Measurements from ENCODE around the gene TMEM63A. TPM values are rescaled to one million over a fixed set of nuclear protein-coding genes. Genes with fewer than 3 reads are reported as not detected.

Gene TMEM63A
- total RNA-seq, 1 experiment from 2014 or later: 47.5 TPM

- Histone ChIP-seq H3K9me2 (replicated peaks; ENCODE audit: low read length) (no peaks in the 10 kb centered on the region), H2AFZ (ENCODE audit: low read length) (no peak overlapping the region), H3K9ac (ENCODE audit: low read length) (no peak overlapping the region), H3K27ac (ENCODE audit: low read length) (no peak overlapping the region), H3K27me3 (ENCODE audit: low read length) (no peaks in the 10 kb centered on the region), H3K4me1 (ENCODE audit: insufficient read depth, low read length) (no peaks in the 10 kb centered on the region), H3K79me2 (ENCODE audit: low read length) (no peaks in the 10 kb centered on the region), H3F3A (ENCODE audit: low read length, unreplicated experiment) (no peaks in the 10 kb centered on the region), H3K9me3 (ENCODE audit: low read length) (no peaks in the 10 kb centered on the region), H4K20me1 (ENCODE audit: low read length) (no peaks in the 10 kb centered on the region), H3K36me3 (ENCODE audit: low read depth, low read length) (no peaks in the 10 kb centered on the region), H3K4me3 (ENCODE audit: low read length) (no peak overlapping the region), H3K4me2 (ENCODE audit: low read length) (no peak overlapping the region)
- BruUV-seq (replicated peaks): no TSS peak
- intact Hi-C loops (cut with micrococcal nuclease): no loop called here
- ChIA-PET POLR2A (ENCODE audit: unreplicated experiment) (no interaction called here), CTCF (no interaction called here)
- DNase-seq (no peak), ATAC-seq (no peak)
- no peak for TF ChIP-seq CTCF (conservative IDR thresholded peaks at IDR 0.05; ENCODE audit: low read depth, low read length)
Observed at GRCh38 chr1:225903623-225904022, 21.4 kb upstream of the TMEM63A start.

- Histone ChIP-seq H3K36me3 (ENCODE audit: low read depth, low read length) (no peaks in the 10 kb centered on the region), H3F3A (ENCODE audit: low read length, unreplicated experiment) (no peaks in the 10 kb centered on the region), H3K27ac (ENCODE audit: low read length) (no peak overlapping the region), H3K9me3 (ENCODE audit: low read length) (no peaks in the 10 kb centered on the region), H3K4me3 (ENCODE audit: low read length) (no peak overlapping the region), H3K4me1 (ENCODE audit: insufficient read depth, low read length) (peaks cover 20% of the 10 kb centered on the region), H3K4me2 (ENCODE audit: low read length) (no peak overlapping the region), H4K20me1 (ENCODE audit: low read length) (no peaks in the 10 kb centered on the region), H3K79me2 (ENCODE audit: low read length) (no peaks in the 10 kb centered on the region), H3K9me2 (replicated peaks; ENCODE audit: low read length) (no peaks in the 10 kb centered on the region), H3K9ac (ENCODE audit: low read length) (no peak overlapping the region), H2AFZ (ENCODE audit: low read length) (no peak overlapping the region), H3K27me3 (ENCODE audit: low read length) (no peaks in the 10 kb centered on the region)
- BruUV-seq (replicated peaks): no TSS peak
- ATAC-seq: no peak
- intact Hi-C loops (cut with micrococcal nuclease): no loop called here
- no peak for DNase-seq
- ChIA-PET POLR2A (ENCODE audit: unreplicated experiment) (no interaction called here), CTCF (no interaction called here)
- TF ChIP-seq EZH2phosphoT487 (IDR thresholded peaks at IDR 0.05; ENCODE audit: borderline replicate concordance, low read length) (no peak), CTCF (conservative IDR thresholded peaks at IDR 0.05; ENCODE audit: low read depth, low read length) (no peak), EZH2 (IDR thresholded peaks at IDR 0.05; ENCODE audit: low read length, unreplicated experiment) (no peak)
Observed at GRCh38 chr1:225899044-225899925, 17.1 kb upstream of the TMEM63A start.
